GM18498 (cell line): ENCODE measurements around the gene PIK3R3.
"Not testable (repeated sequence)": the region's sequence is repeated elsewhere in the genome, so short reads cannot be mapped to it uniquely, and the experiment has no call there.

Source experiments
- ATAC-seq: cut with Tn5 transposase; IDR thresholded peaks from one replicate; pipeline ENCODE4 v1.9.1; 2021; ENCODE audit warnings: mild to moderate bottlenecking, moderate library complexity; ENCODE audit not compliant: unreplicated experiment

Gene PIK3R3

DNA sequence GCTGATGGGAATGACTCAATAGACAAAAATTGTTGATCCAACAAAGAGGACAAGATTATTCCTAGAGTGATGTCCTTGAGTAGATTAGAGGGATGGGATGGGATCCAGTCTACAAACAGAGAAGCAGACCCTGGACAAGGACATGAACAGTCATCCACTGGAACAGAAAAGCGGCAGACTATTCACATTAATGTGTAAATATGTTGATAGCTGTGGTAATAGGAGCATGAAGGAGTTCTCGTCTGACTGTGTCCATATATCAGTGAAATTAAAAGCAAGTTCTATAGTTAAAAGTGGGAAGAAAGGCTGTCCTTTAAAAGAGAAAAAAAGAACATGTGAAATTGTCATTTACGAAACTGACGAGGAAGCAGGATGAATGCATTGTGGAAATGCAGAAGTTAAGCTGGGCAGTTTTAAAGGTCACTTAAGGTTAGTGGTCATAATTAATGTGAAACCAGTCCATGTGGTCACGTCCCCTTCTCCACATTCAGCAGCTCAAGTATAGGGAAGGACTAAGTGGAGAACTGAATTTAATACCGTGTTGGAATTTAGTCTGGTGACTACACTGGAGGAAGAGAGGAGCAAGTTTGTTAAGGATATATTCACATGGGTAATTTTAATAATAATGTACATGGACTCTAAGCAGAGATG is 62.1 kb downstream of the PIK3R3 start:
- ATAC-seq = no peak

DNA sequence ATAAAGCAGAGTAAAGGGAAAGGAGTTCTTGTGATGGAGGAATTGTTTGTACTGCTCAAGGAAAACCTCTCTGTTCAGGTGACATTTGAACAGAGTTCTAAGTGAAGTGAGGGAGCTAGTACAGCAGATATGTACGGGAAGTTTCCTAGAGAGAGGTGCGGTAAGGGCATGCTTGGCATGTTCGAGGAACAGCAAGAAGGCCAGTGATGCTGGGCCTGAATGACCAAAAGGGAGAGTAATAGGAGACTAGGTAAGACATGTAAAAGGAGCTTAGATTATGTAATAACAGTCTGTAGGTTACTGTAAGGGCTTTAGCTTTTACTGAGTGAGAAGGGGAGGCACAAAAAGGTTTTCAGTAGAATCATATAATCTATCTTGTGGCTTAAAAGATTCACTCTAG is 63.9 kb downstream of the PIK3R3 start:
- no peak for ATAC-seq

DNA sequence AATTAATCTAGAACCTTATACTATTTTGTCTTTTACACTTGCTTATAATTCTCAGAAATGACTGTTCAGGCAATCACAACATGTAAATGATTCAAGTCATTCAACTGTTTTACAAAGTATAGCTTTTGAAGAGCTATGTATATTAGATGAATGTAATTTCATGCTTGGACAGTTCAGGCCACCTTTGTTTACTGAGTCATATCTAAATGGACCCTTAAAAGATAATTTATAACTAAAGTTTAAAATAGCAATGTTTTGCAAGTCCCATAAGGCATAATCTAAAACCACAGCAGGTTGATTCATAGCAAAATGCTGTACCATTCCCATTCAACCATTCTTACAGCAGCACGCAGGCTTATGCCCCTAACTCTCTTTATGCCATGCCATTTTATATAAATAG is 64.8 kb downstream of the PIK3R3 start:
- no peak for ATAC-seq

DNA sequence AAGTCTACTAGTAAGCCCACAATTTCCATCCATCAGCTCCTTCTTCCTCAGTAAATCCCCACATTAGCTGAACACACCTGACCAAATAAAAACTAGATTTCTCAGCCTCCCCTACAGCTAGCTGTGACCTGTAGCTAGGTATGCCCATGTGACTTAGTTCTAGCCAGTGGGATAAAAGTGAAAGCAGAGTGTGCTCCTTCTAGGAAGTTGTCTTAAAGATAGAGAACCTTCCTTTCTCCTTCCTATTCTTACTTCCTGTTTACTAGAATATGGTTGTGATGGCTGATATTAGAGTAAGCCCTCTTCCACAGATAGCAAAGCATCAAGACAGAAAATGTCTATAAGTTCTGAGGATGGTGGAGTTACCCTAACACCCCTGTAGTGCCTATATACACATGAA is 67.0 kb downstream of the PIK3R3 start:
- no peak for ATAC-seq

DNA sequence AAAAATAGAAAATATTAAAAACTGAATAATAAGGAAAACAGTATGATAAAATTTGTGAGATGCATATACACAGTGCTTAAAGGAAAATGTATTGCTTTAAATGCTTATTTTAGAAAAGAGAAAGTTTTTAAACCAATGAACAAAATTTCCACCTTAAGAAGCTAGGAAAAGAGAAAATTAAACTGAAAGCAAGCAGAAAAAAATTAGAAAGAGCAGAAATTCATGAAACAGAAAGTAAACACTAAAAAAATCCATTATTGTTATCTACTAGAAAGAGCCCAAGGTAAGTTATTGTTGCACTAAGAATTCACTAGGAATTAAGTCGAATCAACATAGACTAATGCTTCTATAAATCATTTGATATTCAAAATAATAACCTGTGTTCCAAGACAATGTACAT is 67.7 kb downstream of the PIK3R3 start:
- ATAC-seq = no peak

DNA sequence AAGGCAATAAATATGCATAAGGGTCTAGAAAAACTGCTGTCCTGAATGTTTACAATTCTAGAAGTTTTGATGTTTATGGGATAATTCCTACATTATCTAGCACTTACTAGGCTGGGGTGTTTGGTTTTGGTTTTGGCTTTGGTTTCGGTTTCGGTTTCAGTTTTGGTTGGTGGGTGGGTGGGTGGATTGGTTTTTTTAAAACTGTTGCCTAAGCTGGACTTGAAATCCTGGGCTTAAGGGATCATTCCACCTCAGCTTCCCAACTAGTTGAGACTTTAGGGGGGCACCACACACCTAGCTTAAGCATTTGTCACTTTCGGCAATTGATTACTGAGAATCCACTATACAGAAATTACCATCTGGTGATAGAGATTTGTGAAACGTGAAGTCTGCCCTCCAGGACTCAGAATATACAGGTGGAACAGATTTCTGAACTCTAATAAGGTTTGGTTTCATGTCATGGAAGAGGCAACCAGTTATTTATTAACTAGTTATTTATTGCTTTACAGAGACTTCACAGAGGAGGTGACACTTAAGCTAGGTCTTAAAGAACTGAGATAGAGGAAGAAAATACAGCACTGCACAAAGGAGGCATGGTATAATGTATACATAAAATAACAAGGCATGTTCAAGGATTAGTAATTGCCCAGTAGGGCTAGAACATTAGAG is 69.6 kb downstream of the PIK3R3 start:
- ATAC-seq = no peak

DNA sequence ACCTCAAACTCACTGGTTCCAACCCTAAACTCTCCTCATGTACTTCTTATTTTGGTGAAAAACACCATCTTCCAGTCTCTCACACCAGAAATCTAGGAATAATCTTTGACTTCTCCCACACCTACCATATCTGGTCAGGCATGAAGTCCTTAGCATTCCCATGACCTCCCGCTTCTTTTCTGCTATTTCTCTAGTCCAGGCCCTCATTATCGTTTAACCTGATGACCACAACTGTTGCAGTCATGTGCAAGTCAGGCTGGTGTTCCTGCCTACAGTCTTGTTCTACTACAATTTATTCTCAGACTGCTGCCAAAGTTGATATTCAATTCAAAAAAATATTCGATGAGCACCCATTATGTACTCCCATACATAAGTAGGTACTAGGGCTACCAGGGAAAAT is 71.3 kb downstream of the PIK3R3 start:
- ATAC-seq = no peak

DNA sequence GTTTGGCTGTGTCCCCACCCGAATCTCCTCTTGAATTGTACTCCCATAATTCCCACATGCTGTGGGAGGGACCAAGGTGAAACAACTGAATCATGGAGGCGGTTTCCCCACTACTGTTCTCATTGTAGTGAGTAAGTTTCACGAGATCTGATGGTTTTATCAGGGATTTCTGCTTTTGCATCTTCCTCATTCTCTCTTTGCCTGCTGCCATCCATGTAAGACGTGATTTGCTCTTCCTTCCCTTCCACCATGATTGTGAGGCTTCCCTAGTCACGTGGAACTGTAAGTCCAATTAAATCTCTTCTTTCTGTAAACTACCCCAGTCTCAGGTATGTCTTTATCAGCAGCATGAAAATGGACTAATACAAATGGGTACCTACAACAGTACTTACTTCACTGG is 73.5 kb downstream of the PIK3R3 start:
- no peak for ATAC-seq

DNA sequence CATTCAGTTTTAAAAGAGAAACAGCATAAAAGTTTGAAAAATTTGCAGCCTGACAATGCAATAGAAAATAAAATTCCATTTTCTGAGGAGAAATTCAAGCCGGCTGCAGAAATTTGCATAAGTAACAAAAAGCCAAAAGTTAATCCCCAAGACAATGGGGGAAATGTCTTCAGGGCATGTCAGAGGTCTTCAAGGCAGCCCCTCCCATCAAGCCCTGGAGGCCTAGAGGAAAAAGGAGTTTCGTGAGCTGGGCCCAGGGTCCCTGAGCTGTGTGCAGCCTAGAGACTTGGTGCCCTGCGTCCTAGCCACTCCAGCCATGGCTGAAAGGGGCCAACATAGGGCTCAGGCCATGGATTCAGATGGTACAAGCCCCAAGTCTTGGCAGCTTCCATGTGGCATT is 74.6 kb downstream of the PIK3R3 start:
- no peak for ATAC-seq

DNA sequence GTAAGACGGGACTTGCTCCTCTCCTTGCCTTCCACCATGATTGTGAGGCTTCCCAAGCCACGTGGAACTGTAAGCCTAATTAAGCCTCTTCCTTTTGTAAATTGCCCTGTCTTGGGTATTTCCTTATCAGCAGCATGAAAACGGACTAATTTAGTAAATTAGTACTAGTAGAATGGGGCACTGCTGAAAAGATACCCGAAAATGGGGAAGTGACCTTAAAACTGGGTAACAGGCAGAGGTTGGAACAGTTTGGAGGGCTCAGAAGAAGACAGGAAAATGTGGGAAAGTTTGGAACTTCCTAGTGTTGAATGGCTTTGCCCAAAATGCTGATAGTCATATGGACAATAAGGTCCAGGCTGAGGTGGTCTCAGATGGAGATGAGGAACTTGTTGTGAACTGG is 75.2 kb downstream of the PIK3R3 start:
- ATAC-seq = not testable (repeated sequence)

DNA sequence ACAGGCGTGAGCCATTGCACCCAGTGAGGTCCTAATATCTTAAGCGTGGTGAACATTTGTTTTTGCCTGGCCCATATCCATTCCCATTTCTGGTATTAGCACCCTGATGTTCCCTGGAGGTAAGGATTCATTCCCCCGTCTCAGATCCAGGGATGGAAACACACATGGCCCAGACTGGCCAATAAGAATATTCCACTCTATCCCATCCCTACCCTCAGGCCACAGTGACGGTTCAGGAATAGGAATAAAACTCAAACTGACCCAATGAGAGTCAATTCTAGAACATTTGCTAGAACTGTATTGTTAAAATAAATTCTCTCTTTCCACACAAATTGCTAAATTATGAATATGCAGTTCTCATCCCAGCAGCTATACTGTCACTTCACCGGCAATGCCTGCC is 76.1 kb downstream of the PIK3R3 start:
- ATAC-seq = no peak

DNA sequence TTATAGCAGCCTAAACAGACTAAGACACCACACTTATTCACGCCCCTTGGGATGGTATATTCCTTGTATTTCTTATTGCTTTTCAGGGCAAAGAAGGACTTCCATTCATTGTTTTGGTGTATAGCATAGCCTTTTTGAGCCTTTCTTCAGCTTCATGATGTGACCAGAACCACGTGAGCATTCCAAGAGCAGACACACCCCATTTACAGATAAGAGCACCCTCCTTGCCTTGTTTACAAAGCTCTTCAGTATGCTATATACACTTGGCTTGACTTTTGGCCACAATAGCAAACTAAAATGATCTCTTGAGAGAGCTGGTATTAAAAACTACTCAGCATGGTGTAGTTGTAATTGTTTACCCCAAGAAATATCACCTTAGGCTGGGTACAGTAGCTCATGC is 78.7 kb downstream of the PIK3R3 start:
- ATAC-seq = no peak

DNA sequence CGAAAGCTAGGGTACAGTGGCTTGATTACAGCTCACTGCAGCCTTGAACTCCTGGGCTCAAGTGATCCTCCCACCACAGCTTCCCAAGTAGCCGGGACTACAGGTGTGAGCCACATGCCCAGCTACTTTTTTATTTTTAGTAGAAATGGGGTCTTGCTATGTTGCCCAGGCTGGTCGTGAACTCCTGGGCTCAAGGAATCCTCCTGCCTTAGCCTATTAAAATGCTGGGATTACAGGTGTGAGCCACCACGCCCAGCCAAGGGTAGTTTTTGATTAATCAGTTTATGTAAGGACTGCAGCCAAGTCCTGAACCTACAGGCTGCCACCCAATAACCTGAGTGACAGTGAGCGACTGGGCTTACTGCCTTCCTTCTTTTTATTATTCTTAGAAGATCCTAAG is 88.3 kb downstream of the PIK3R3 start:
- no peak for ATAC-seq

DNA sequence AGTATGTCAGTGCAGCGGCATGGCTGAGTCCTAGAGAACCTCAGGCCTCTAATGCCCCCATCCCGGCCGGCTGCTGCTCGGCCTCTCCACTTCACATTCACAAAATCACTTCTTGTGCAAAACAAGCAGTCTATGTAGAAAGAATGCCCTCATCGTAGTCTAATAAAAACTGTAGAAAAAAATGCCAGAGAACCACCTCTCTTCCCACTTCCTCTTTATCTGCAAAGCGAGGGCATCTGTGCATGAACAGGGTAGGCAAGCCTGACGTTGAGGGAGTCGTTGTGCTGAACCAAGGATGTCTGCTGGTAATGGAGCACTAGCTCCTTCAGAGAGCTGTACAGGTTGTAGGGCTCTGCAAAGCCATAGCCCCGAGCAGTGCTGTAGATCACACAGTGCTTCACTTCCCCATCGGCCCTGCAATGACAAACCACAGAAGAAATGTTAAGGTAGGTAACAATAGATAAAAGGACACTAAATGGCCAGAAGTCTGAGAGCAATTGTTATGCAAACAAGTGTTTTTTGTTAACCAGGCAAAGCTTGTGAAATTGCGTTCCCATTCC is 88.9 kb downstream of the PIK3R3 start:
- peak; percentile 81 for ATAC-seq

DNA sequence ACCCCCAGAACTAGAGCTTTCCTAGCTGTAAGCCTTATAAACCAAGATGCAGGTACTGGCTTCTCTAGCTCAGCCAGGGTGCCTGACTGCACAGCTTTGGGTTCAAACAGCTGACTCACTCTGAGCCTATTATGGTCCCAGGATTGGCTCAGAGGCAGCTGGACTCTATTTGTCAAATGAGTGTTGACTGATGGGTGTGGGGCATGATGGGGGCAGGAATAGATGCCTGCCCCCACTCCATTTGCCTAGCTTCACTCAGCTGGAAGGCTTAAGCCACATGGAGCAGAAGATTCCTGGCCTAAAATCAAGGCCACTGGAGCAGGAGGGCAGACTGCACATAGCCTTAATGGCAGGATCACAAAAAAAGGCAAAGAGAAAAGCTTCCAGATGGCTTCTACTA is 90.5 kb downstream of the PIK3R3 start:
- ATAC-seq = no peak

DNA sequence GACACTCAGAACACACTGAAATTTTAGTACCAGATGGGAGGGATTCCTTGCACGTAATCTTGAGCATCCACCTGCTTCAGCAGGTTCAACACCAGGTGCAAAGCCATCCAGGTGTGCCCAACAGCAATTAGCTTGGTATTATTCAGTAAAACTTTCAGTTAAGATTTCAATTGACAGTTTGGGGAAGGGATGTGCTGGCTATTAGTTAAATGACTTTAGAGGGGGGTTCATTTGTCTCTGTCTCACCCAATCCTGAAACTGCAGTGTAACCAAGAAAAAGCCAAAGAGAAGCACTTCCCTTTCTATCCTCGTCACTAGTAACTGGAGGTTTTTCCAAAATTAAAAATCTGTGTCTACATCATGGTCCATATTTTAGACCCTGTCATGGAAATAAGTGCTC is 90.9 kb downstream of the PIK3R3 start:
- no peak for ATAC-seq

DNA sequence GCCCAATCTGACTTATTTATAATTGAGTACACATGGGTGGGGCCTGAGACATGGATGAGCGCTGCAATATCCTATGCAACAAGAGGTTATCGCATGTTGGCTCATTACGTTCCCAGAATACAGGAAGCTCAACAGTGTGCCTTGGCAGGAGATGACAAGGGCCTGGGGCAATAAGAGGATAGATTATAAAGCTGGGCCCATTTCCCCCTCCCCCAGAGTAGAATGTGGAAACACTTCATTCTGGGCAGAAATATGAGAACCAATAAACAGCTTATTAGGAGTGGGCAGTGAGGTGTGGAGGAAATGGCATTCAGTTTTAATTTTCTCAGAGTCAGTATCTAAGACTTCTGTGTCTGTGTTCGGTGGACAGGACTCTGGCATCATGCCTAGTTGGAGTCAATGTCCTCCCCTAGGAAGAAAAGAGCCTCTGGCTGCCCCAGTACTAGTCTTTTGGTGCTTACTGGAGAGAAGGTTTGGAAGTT is 92.8 kb downstream of the PIK3R3 start:
- no peak for ATAC-seq

DNA sequence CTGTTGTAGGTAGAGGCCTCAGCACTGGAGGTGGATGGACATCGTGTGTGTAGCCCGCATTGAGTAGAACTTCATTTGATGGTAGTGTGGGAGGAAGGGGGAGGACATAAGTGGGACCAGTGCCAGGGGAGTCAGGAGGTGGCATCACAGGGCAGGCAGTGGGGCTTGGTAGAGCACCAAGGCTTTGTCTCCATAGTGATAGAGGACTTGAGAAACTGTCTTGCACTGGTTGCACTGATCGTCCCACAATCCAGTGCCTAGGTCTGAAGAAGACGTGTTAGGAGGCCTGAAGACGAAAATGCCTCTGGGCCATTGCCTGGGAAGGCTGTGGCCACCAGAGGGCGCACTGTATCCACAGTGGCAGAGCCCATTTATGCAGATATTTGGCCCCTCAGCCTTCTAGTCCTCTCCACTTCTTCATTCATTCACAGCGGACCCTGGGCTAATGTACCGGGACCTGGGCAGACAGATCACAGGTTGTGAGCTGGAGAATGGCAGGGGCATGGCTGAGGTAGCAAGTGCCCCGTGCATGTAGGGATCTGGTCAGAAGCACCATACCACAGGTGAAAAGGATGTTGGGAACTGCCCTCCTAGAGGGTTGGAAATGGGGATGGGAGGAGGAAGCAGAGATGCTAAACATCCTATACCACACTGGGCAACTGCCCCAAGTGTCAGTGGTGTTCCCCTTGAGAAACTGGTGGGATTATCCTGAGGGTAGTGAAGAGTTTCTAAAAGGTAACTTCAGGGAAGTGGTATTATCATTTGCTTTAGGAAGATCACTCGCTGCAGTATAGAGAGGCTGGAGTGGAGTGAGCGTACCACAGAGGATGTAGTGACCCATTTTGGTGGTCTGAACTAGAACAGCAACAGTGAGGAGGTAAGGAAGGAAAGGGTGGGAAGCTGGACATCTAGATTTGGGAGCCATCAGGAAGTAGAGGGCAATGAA is 95.3 kb downstream of the PIK3R3 start:
- ATAC-seq = no peak

DNA sequence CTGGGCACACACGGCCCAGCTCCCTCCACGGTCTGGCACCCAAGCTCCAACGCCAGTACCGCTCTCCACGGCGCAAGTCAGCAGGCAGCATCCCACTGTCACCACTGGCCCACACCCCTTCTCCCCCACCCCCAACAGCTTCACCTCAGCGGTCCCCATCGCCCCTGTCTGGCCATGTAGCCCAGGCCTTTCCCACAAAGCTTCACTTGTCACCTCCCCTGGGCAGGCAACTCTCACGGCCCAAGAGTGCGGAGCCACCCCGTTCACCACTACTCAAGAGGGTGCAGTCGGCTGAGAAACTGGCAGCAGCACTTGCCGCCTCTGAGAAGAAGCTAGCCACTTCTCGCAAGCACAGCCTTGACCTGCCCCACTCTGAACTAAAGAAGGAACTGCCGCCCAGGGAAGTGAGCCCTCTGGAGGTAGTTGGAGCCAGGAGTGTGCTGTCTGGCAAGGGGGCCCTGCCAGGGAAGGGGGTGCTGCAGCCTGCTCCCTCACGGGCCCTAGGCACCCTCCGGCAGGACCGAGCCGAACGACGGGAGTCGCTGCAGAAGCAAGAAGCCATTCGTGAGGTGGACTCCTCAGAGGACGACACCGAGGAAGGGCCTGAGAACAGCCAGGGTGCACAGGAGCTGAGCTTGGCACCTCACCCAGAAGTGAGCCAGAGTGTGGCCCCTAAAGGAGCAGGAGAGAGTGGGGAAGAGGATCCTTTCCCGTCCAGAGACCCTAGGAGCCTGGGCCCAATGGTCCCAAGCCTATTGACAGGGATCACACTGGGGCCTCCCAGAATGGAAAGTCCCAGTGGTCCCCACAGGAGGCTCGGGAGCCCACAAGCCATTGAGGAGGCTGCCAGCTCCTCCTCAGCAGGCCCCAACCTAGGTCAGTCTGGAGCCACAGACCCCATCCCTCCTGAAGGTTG is 97.6 kb downstream of the PIK3R3 start:
- no peak for ATAC-seq

DNA sequence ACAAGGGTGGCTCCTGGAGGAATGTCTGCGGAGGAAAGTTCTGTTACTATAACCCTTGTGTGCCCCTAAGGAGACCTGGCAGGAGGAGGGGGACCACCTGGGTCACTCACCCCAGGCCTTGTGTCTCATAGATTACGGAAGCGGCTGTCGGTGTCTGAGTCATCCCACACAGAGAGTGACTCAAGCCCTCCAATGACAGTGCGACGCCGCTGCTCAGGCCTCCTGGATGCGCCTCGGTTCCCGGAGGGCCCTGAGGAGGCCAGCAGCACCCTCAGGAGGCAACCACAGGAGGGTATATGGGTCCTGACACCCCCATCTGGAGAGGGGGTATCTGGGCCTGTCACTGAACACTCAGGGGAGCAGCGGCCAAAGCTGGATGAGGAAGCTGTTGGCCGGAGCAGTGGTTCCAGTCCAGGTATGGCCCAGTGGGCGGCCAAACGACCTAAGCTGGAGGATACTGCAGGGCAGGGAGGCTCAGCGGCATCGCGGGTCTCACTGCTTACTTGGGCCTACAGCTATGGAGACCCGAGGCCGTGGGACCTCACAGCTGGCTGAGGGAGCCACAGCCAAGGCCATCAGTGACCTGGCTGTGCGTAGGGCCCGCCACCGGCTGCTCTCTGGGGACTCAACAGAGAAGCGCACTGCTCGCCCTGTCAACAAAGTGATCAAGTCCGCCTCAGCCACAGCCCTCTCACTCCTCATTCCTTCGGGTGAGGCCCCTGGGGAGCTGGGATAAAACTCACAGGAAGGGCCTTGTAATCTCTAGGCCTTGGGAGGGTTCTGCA is 101.4 kb downstream of the PIK3R3 start:
- no peak for ATAC-seq
